GM12892 (cell line): ENCODE measurements around the gene AFAP1L1.

Source experiments
- POLR2A ChIP-seq: IDR thresholded peaks from 2 replicates; pipeline ENCODE4 v1.6.1; 2011; ENCODE audit warnings: low read depth, low read length, control low read depth
- POLR2AphosphoS5 ChIP-seq: IDR thresholded peaks from 2 replicates; pipeline ENCODE4 v1.6.1; 2011; ENCODE audit warnings: low read depth, low read length, control low read depth
- TAF1 ChIP-seq: IDR thresholded peaks from 2 replicates; pipeline ENCODE4 v1.6.1; 2011; ENCODE audit warnings: low read depth, mild to moderate bottlenecking, control low read depth, low read length, borderline replicate concordance

- TF ChIP-seq POLR2A (no peak), TAF1 (no peak), POLR2AphosphoS5 (no peak)
Measured at GRCh38 chr5:149282027-149282965, 10.6 kb downstream of the AFAP1L1 start.
